NCI-H510A (cell line): Measurements from ENCODE around the gene VAMP1.
A peak's percentile ranks its signal among the peaks of the same experiment; 100 is the strongest.
"Not testable (repeated sequence)": the region's sequence is repeated elsewhere in the genome, so short reads cannot be mapped to it uniquely, and the experiment has no call there.

Experiments used
- DNase-seq: peaks from one replicate; lab custom pipeline; 2025; lab: John Stamatoyannopoulos, UW

VAMP1 gene

GRCh38 chr12:6451348-6452244, 18.9 kb downstream of the VAMP1 start, which contains the start of gene TAPBPL:
TAPBPL (plus strand) TSS chr12:6452042; CDS start chr12:6452249, 207 bp downstream.
- peak; percentile 77 for DNase-seq

GRCh38 chr12:6450869-6451347, 19.6 kb downstream of the VAMP1 start:
- no peak for DNase-seq

GRCh38 chr12:6450091-6450868, 20.2 kb downstream of the VAMP1 start:
- DNase-seq = no peak

GRCh38 chr12:6444704-6445688, 25.5 kb downstream of the VAMP1 start, which contains the start of gene CD27:
CD27 (plus strand) TSS chr12:6444955; CDS start chr12:6445096, 141 bp downstream.
- no peak for DNase-seq

GRCh38 chr12:6444031-6444430, 26.4 kb downstream of the VAMP1 start:
- DNase-seq = no peak

GRCh38 chr12:6443361-6443983, 27.0 kb downstream of the VAMP1 start:
- no peak for DNase-seq

GRCh38 chr12:6442836-6443235, 27.6 kb downstream of the VAMP1 start:
- no peak for DNase-seq

GRCh38 chr12:6440391-6440790, 30.1 kb downstream of the VAMP1 start:
- DNase-seq = no peak

- DNase-seq = no peak
Observed at GRCh38 chr12:6438345-6438744, 32.1 kb downstream of the VAMP1 start.

- no peak for DNase-seq
Observed at GRCh38 chr12:6437586-6437985, 32.9 kb downstream of the VAMP1 start.

- DNase-seq = no peak
Observed at GRCh38 chr12:6435961-6436715, 34.3 kb downstream of the VAMP1 start.

- no peak for DNase-seq
Observed at GRCh38 chr12:6434205-6435140, 36.0 kb downstream of the VAMP1 start.

- DNase-seq = no peak
Observed at GRCh38 chr12:6432991-6433390, 37.5 kb downstream of the VAMP1 start.

- DNase-seq = no peak
Observed at GRCh38 chr12:6430124-6430989, 40.1 kb downstream of the VAMP1 start.

GRCh38 chr12:6428326-6428725, 42.2 kb downstream of the VAMP1 start:
- DNase-seq = no peak

- not testable (repeated sequence) for DNase-seq
Observed at GRCh38 chr12:6427796-6428195, 42.7 kb downstream of the VAMP1 start.

- DNase-seq = no peak
Observed at GRCh38 chr12:6426882-6427671, 43.4 kb downstream of the VAMP1 start.
